Ovary (tissue), 10 donors: ENCODE data around the gene SERPINI2. TPM values are rescaled to one million over a fixed set of nuclear protein-coding genes. Genes with fewer than 3 reads are reported as not detected.

ENCODE experiments used
- DNase-seq, 5 donors: peaks; one replicate each; pipeline ENCODE4 v3.0.0-alpha.2; 2019 to 2020
- H3K27ac ChIP-seq, 2 donors: fragments of 200-600 bp; one replicate each; pipeline versions ENCODE4 v1.5.1 to v1.8.0; 2019 to 2022
- H3K27me3 ChIP-seq: fragments of 200-600 bp; one replicate; pipeline ENCODE4 v1.8.0; 2022
- H3K36me3 ChIP-seq: fragments of 200-600 bp; sonication (generic); one replicate; pipeline ENCODE4 v1.5.1; 2019
- H3K4me1 ChIP-seq: one replicate; pipeline ENCODE4 v1.8.1; 2013; ENCODE audit warnings: mild to moderate bottlenecking, moderate library complexity; ENCODE audit not compliant: insufficient read depth
- H3K4me3 ChIP-seq: fragments of 200-600 bp; sonication (generic); one replicate; pipeline ENCODE4 v1.5.1; 2017
- H3K9me3 ChIP-seq, 2 donors: fragments of 200-600 bp in 1 of 2; sonication (generic) in 1 of 2; one replicate each; pipeline versions ENCODE4 v1.5.1 to v1.8.1; 2013 to 2019; ENCODE audit warnings: mild to moderate bottlenecking in 1 of 2, moderate library complexity in 1 of 2
- EP300 ChIP-seq: sonication (generic); formaldehyde crosslinking; IDR thresholded peaks from one replicate; pipeline ENCODE4 v1.6.1; 2017; ENCODE audit warnings: antibody characterized with exemption
- POLR2A ChIP-seq: fragments of 450-650 bp; IDR thresholded peaks from one replicate; pipeline ENCODE4 v1.6.1; 2017; ENCODE audit warnings: antibody characterized with exemption, mild to moderate bottlenecking, moderate library complexity
- WGBS, 3 donors: extraction: QIAGEN DNeasy Blood & Tissue Kit in 1 of 3; methylation state at CpG; one replicate each; pipeline versions ENCODE4 v1.1.5 to v1.1.7; 2013 to 2017; 5-methylcytosine and 5-hydroxymethylcytosine counted together
- intact Hi-C, 4 donors: fragments of 100-400 bp; cut with DNase I; formaldehyde crosslinking; loops; one replicate each; pipeline versions ENCODE4 v1.11.0 to v1.15.1; 2022 to 2023
- long read RNA-seq, 3 donors: library from polyadenylated mRNA in 2 of 3; unstranded in 2 of 3; transcript quantifications; one replicate each; pipeline ENCODE4 v2.0.0 and lab custom pipeline, GENCODE V29; 2021 to 2026
- polyA plus RNA-seq, 2 donors: library from polyadenylated mRNA; stranded (reverse); fragments of 200-250 nt in 1 of 2; fragments of 350-450 nt in 1 of 2; fragmentation: Illumina TruSeq in 1 of 2; extraction: RNeasy Lipid Tissue Mini Kit (QIAGEN cat#74804) in 1 of 2; gene quantifications; one replicate each; pipeline ENCODE4 v1.2.3, GENCODE V29; 2013 to 2014
- total RNA-seq, 7 donors: library from RNA; depleted of rRNA in 2 of 7; stranded (reverse); fragments of >200 nt in 2 of 7; fragmentation: NEBNext Ultra II Directional in 3 of 7; extraction: Animal tissue kit (Norgen Biotek cat#: 25700) in 3 of 7; gene quantifications; one replicate each; pipeline versions ENCODE4 v1.1.0 to v1.2.4, GENCODE V29; 2016 to 2023
- TF ChIP-seq, protein P1 (sequence below), 3 donors: fragments of 450-650 bp in 2 of 3; fragments of 200-600 bp in 1 of 3; IDR thresholded peaks; one replicate each; pipeline versions ENCODE4 v1.5.1 to v1.8.0; 2016 to 2022; ENCODE audit warnings: antibody characterized with exemption in 3 of 3, mild to moderate bottlenecking in 1 of 3
- donor health status: DM: no; HTN: no; CAD: no; lungs with moderate emphysema.
- donor health status: DM: no; HTN: no; CAD: no.
- donor health status: Bipolar disorder and iron deficiency.
- donor health status: DM: yes; HTN: yes; CAD: no.
- donor health status: DM: no; HTN: no; CAD: no.
- donor health status: DM: yes; HTN: yes; CAD: no.

SERPINI2 gene
- total RNA-seq: 1 to 10 TPM in 1 of 7 donors, under 1 TPM in 3, not detected in 3; 0.20 to 8.8 (median 0.58) TPM
- polyA plus RNA-seq: under 1 TPM in 1 of 2 donors, not detected in 1; 0.33 TPM
- long read RNA-seq, donor 1: 0 reads
- long read RNA-seq, donor 2: 0 reads
- long read RNA-seq, donor 3: 0 reads

DNA sequence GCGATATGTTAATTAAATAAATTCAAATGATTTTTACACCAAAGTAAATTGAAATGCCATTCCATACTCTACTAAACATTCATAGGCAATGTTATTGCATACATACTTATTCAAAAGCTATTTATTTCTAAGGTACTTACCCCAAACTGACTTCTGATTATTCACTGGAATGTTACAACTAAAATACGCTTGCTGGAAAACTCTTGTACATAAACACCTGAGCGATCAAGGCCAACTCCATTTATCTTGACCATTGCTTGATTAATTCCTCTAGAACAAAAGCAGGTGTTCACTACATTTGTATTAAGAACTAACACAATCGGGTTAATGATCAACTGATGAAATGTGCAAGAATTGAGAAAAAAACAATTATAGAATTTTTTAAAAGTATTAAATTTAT, at the start of gene SERPINI2:
Gene SERPINI2 (minus strand): TSS at position 180 of the 400 bp plus-strand sequence. CDS start 2,208 bp downstream, outside the sequence.
- Histone ChIP-seq H3K27ac (no peak within 1 kb of the TSS), H3K4me1 (no peaks in the 10 kb centered on the region), H3K9me3 (no peaks in the 10 kb centered on the region), H3K36me3 (no peaks in the 10 kb centered on the region), H3K27me3 (no peaks in the 10 kb centered on the region), H3K4me3 (no peak within 1 kb of the TSS)
- intact Hi-C loops: no loop called here
- WGBS, 3 donors: 59 to 79% (median 63%) methylated on average over 4 of the region's 4 CpGs
- TF ChIP-seq POLR2A (no peak), EP300 (no peak)
- TF ChIP-seq, protein P1, sequence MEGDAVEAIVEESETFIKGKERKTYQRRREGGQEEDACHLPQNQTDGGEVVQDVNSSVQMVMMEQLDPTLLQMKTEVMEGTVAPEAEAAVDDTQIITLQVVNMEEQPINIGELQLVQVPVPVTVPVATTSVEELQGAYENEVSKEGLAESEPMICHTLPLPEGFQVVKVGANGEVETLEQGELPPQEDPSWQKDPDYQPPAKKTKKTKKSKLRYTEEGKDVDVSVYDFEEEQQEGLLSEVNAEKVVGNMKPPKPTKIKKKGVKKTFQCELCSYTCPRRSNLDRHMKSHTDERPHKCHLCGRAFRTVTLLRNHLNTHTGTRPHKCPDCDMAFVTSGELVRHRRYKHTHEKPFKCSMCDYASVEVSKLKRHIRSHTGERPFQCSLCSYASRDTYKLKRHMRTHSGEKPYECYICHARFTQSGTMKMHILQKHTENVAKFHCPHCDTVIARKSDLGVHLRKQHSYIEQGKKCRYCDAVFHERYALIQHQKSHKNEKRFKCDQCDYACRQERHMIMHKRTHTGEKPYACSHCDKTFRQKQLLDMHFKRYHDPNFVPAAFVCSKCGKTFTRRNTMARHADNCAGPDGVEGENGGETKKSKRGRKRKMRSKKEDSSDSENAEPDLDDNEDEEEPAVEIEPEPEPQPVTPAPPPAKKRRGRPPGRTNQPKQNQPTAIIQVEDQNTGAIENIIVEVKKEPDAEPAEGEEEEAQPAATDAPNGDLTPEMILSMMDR (IDR thresholded peaks at IDR 0.05): no peak
- DNase-seq: no peak

DNA sequence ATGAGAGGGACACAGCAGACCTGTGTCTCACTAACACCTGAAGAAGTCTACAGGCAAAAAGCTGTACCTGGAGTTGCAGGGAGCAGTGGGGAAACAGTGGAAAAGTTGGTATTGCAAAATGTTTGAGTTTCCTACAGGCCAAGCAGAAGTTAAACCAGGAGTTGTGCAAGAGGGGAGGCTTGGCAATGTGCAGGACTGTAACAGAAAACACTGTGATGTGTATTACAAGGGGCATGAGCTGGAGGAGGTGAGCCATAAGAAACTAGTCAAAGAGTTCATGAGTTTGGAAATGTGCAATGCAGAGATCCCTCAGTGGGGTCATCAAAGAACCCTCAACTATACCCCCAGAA, 47.1 kb upstream of the SERPINI2 start:
- Histone ChIP-seq H3K4me1 (no peaks in the 10 kb centered on the region), H3K27ac (no peak overlapping the region), H3K9me3 (no peaks in the 10 kb centered on the region), H3K4me3 (no peak overlapping the region), H3K27me3 (no peaks in the 10 kb centered on the region), H3K36me3 (no peaks in the 10 kb centered on the region)
- no peak for DNase-seq
- TF ChIP-seq EP300: no peak
- TF ChIP-seq POLR2A: no peak
- TF ChIP-seq, protein P1 (IDR thresholded peaks at IDR 0.05): no peak
- intact Hi-C loops: no loop called here

DNA sequence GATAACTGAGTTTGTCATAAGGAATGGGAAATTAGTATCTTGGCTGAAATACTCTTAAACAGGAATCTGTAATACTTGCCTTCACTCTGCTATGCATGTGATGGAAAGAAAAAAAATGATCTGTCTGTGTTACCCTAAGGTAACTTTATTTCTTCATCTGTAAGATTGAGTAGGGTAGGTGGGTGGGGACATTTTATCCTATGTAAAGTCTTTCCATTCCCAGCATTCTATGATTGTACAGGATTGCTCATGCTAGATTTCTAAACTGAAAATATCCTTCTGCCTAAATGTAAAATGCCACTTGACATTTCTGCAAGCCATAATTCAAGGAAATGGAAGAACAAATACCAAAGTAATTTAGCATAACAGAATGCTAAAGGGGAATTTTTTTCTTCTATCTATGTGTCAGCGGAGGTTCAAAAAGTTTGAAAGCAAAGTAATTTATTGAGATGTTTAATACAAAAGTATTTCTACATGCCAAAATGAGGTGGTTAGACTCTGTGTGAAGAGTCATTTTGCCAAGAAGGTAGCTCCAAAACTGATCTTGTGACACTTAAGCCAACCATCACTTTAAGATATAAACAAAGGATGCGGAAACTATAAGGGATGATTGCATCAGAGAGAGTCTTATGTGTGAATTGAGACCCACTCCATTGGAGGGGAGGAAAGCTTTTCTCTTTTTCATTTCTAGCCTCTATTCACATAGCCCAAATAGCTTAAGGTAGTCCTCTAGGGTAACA, 46.6 kb upstream of the SERPINI2 start:
- H3K4me1 ChIP-seq: no peaks in the 10 kb centered on the region
- WGBS, 3 donors: 94 to 97% (median 95%) methylated on average over 2 of the region's 2 CpGs
- intact Hi-C loops: no loop called here

GRCh38 chr3:167507954-167508353, 34.1 kb upstream of the SERPINI2 start:
- no peaks in the 10 kb centered on the region for H3K9me3 ChIP-seq
- intact Hi-C loops: no loop called here
- H3K4me3 ChIP-seq: no peak overlapping the region
- no peak for DNase-seq
- WGBS, 3 donors: 82 to 93% (median 85%) methylated on average over 1 of the region's 1 CpG
- TF ChIP-seq EP300 (no peak), POLR2A (no peak)
- TF ChIP-seq, protein P1 (IDR thresholded peaks at IDR 0.05): no peak
- H3K4me1 ChIP-seq: no peaks in the 10 kb centered on the region
- no peaks in the 10 kb centered on the region for H3K36me3 ChIP-seq
- H3K27ac ChIP-seq: no peak overlapping the region
- no peaks in the 10 kb centered on the region for H3K27me3 ChIP-seq

More for the DNA sequence above, 46.6 kb upstream of the SERPINI2 start:
- Histone ChIP-seq H3K4me3 (no peak overlapping the region), H3K27ac (no peak overlapping the region), H3K27me3 (no peaks in the 10 kb centered on the region), H3K36me3 (no peaks in the 10 kb centered on the region), H3K9me3 (no peaks in the 10 kb centered on the region)
- TF ChIP-seq POLR2A (no peak), EP300 (no peak)
- TF ChIP-seq, protein P1 (IDR thresholded peaks at IDR 0.05): no peak
- no peak for DNase-seq
